Measurements from ENCODE around the gene TMEM255A.

DNA sequence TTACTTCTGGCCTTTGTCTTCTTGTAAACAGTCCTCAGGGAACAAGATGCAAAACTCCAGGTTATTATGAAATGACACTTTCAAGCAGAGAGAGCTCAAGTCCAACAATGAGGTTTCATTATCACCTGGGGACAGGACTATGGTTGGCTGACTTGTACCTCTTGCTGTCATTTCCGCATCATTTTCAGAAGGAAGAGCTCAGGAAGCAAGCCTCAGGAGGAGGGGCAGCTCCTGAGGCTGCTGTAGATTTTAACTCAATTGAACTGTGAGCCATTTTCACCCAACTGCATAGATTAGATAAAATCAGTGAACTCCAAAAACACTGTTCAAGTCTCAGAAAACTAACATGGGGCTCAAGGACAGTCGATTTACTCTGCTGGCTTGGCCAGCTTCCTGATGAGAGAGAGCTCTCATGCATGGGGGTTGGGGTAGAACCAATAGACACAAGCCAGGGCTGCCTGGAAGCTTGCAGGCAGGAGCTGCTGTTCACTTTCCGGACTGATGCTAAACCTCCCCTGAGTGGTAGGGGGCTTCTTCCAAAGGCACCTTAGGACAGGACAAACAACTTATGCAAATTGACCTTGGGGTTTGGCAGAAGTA is 23.6 kb downstream of the TMEM255A start:
- TF ChIP-seq, protein P1, sequence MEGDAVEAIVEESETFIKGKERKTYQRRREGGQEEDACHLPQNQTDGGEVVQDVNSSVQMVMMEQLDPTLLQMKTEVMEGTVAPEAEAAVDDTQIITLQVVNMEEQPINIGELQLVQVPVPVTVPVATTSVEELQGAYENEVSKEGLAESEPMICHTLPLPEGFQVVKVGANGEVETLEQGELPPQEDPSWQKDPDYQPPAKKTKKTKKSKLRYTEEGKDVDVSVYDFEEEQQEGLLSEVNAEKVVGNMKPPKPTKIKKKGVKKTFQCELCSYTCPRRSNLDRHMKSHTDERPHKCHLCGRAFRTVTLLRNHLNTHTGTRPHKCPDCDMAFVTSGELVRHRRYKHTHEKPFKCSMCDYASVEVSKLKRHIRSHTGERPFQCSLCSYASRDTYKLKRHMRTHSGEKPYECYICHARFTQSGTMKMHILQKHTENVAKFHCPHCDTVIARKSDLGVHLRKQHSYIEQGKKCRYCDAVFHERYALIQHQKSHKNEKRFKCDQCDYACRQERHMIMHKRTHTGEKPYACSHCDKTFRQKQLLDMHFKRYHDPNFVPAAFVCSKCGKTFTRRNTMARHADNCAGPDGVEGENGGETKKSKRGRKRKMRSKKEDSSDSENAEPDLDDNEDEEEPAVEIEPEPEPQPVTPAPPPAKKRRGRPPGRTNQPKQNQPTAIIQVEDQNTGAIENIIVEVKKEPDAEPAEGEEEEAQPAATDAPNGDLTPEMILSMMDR (IDR thresholded peaks at IDR 0.05), result no peak
- TF ChIP-seq POLR2AphosphoS5 (IDR thresholded peaks at IDR 0.05; ENCODE audit: insufficient read depth in 1 of 2, low read depth in 1 of 2), result no peak

Data from vagina (tissue), 2 donors.